Stimulated activated CD4-positive, alpha-beta T cell treated with anti-CD3 and anti-CD28 coated beads, TNF-alpha, amount 100 ng/mL, for 1 hour (primary cell): ENCODE data around the gene CACNA1F.

Source experiments
- DNase-seq, 3 donors: peaks; one replicate each; pipeline ENCODE4 v3.0.0-alpha.2; 2020; ENCODE audit warnings: low read depth in 3 of 3, low spot score in 1 of 3

Gene CACNA1F

DNA sequence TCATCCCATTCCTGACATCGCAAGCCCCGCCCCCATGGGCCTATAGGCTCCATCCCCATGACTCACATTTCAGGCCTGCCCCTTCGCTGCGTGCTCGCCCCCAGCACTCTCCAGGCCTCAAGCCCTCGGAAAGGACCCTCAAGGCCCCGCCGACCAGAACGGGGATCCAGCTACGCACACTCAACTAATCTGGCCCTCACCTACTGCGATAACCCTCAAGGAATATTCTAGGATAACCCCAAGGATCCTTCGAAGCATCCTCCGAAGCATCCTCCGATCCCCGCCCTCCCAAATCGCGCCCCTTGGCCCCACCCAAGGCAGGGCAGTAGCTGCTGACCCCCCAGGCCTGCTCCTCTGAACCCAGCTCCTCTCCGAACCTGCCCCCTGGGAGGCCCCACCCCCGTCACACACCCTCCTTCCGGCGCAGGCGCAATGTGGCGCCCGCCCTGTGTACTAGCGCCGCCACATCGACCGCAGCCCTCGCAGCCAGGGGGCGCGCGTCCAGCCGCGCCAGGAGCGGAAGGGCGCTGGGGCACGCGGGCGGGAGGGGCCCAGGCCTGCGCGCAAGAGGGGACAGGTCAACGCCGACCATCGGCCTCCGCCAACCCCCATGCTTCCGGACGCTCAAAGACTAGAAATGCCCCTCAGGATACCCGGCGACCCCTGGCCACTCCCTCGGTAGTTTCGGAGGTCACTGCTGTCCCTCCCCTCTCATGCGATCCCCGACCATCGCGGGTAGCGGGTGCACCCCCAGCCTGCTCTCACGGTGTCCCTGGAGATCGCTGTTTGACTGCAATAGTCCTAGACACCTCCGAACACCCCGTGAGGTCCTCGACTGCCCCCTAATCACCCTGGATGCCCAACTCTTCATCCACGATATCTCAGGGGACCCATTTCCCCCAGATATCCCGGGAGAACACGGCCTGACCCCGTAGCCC lies 77.0 kb downstream of the CACNA1F start:
- peak; percentile 64 to 75 (median 66) for DNase-seq

DNA sequence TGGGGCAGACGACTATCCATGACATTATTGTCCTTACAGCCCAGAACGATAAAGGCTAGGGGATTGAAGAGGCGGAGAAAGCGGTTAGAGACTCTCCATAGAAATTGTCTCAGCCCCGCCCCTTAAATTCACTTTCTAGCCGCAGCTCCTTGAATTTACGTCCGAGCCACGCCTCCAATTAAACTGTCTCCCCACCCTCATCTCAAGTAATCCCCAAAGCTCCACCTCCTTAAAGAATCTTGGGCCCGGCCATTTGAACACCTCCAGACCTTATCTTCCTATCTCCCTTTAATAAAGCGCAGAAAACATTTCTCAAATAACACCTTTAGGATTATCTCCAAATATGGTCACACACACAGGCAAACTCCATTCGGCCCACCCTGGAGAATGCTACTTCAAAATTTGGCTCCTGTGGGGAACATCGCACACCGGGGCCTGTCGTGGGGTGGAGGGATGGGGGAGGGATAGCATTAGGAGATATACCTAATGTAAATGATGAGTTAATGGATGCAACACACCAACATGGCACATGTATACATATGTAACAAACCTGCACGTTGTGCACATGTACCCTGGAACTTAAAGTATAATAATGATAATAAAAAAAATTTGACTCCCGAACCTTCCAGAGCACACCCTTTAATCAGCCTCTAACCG lies 77.8 kb downstream of the CACNA1F start:
- no peak for DNase-seq
